Stimulated activated CD4-positive, alpha-beta T cell treated with anti-CD3 and anti-CD28 coated beads, TNF-alpha, amount 100 ng/mL, for 48 hours (primary cell): ENCODE data around the gene GDF7.
"Not testable (repeated sequence)": the region's sequence is repeated elsewhere in the genome, so short reads cannot be mapped to it uniquely, and the experiment has no call there.

Source experiments
- DNase-seq, 3 donors: peaks; one replicate each; pipeline ENCODE4 v3.0.0-alpha.2; 2020; ENCODE audit warnings: low read depth in 3 of 3

Gene GDF7

DNA sequence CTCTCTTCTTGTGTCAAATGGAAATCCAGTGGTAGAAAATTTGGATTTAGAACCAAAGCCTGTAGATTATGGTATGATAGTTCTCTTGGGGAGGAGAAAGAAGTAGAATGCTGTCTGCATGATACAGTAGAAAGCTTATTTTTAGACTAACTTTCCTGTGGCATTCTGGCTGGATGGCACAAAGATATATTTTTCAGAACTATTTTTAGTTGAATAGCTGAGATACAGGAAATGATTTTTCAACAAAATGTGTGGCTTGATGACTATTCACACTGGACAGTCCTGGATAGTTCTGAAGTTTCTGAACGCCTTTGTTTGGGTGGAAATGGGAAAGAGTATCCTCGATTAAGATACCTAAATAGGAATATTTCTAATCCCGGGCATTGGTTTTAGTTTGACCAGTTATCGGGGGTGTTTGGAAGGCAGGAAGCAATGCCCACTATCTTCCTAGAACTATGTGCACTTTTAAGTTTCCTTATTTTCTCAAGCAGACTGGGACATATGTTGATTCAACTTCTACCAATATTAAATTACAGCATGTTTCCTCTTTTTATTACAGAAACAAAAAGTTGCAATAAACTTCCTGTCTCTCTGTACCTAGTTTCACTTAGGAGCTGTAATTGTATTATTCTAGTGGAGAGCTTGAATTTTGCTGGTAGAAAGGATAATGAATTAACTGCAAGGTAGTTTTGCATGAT is 32.1 kb downstream of the GDF7 start:
- no peak for DNase-seq

GRCh38 chr2:20702563-20702962 is 35.6 kb downstream of the GDF7 start:
- DNase-seq = no peak

DNA sequence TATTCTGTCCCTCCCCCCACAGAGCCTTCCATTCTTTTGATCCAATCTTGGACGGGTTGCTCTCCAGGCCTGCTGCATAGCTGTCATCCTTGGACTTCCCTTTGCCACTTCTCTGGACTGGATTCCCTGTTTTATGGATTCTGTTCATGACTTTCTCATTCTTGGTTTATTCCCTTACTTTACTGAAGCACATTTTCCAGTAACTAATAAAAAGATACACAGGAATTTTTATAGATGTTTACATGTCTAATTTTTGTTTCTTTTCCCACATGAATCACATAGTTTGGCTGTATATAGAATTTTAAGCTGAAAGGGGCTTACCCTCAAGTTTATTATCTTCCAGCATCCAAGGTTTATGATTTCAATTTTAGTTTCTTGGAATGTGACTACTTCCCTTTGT is 37.9 kb downstream of the GDF7 start:
- DNase-seq = no peak

- DNase-seq = no peak
Observed at GRCh38 chr2:20706217-20706616, 39.3 kb downstream of the GDF7 start.

DNA sequence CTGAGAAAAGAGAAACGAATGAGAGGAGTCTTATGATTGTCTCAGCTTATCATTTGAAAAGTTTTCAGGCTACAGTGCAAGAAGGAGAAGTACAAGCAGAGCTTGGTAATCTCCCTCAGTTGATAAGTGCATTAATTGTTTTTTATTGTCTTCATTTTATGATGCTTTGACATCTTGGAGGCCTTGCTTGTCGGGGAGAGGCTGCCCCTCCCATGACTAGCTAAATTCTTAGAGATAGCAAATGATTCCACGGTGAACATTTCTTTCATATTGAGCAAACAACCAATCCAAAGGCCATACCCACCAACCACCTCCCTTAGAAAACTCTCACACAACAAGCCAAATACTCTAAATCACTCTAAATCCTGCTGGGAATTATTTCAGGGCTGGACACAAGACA is 39.8 kb downstream of the GDF7 start:
- DNase-seq = no peak

DNA sequence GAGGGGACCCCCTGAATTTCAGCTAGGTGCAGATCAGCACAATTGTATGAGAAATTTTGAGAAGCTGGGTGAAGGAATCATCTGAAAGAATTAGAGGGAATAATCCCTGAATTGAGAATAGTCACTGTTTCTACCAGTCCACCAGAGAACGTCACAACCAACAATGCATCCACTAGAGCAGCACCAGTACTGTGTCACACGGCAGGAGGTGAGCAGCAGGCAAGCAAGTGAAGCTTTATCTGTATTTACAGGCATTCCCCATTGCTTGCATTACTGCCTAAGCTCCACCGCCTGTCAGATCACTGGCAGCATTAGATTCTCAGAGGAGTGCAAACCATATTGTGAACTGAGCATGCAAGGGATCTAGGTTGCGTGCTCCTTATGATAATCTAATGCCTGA is 40.7 kb downstream of the GDF7 start:
- DNase-seq = no peak

DNA sequence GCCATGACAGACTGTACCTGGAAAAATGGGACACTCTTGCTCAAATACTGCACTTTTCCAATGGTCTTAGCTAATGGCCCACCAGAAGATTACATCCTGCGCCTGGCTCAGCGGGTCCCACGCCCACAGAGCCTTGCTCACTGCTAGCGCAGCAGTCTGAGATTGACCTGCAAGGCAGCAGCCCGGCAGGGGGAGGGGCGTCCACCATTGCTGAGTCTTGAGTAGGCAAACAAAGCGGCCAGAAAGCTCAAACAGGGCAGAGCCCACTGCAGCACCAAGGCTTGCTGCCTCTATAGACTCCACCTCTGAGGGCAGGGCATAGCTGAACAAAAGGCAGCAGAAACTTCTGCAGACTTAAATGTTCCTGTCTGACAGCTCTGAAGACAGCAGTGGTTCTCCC is 44.7 kb downstream of the GDF7 start:
- DNase-seq = not testable (repeated sequence)

DNA sequence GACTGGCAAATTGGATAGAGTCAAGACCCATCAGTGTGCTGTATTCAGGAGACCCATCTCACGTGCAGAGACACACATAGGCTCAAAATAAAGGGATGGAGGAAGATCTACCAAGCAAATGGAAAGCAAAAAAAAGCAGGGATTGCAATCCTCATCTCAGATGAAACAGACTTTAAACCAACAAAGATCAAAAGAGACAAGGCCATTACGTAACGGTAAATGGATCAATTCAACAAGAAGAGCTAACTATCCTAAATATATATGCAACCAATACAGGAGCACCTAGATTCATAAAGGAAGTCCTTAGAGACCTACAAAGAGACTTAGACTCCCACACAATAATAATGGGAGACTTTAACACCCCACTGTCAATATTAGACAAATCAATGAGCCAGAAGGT is 46.6 kb downstream of the GDF7 start:
- DNase-seq = not testable (repeated sequence)

GRCh38 chr2:20714412-20714811 is 47.5 kb downstream of the GDF7 start:
- DNase-seq = not testable (repeated sequence)

DNA sequence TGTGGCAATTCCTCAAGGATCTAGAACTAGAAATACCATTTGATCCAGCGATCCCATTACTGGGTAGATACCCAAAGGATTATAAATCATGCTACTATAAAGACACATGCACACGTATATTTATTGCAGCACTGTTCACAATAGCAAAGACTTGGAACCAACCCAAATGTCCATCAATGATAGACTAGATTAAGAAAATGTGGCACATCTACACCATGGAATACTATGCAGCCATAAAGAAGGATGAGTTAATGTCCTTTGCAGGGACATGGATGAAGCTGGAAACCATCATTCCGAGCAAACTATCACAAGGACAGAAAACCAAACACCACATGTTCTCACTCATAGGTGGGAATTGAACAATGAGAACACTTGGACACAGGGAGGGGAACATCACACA is 49.2 kb downstream of the GDF7 start:
- DNase-seq = not testable (repeated sequence)

DNA sequence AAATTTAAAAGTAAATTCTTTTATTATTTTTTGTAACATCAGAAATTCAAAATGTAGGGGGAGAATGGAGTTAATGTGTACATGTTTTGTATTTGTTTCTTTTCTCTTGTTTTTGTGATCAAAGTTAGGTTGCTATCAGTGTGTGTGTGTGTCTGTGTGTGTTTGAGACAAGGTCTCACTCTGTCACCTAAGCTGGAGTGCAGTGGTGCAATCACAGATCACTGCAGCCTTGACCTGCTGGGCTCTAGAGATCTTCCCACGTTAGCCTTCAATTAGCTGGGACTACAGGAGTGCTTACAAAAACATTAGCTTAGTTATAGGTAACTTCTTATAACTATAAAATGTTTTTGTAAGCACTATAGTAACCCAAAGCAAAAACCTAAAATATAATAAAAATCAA is 50.7 kb downstream of the GDF7 start:
- DNase-seq = no peak

DNA sequence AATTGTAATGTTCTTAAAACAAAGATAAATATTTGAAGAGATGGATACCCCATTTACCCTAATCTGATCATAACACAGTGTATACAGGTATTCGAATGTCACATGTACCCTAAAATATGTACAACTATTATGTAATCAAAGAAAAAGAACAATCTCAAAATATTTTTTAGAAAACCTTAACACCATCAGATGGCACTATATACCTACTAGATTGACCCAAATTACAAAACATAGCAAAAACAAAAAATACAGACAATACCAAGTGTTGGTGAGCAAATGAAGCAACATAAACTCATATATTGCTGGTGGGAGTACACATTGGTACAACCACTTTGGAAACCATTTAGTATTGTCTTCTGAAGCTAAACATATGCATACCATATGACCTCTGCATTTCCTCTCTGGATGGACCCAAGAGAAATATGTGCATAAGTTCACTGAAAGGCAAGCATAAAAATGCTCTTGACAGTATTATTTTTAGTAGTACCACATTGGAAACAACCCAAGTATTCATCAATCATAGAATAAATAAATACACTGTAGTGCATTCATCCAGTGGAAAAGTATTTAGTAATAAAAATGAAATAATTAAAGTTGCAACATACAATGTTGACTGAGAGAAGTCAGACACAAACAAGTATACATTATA is 55.8 kb downstream of the GDF7 start:
- no peak for DNase-seq

DNA sequence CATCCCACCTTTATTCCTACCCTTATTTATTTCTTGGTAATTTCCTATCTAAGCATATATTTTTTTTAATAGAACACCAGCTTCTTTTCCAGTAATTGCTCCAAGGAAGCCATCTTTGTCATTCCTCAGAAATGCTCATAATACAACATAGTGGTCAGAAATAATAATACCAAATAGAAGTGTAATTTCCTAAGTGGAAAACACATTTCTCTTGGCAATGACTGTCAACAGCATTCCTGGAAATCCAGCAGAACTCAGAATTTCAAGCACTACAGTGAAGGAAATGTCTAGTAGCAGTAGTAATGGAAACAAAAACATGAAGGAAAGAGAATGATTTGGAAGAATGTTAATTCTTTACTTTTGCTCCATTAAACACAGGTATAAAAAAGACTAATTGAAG is 56.6 kb downstream of the GDF7 start:
- no peak for DNase-seq

- DNase-seq = no peak
Observed at GRCh38 chr2:20724500-20725053, 57.6 kb downstream of the GDF7 start.

DNA sequence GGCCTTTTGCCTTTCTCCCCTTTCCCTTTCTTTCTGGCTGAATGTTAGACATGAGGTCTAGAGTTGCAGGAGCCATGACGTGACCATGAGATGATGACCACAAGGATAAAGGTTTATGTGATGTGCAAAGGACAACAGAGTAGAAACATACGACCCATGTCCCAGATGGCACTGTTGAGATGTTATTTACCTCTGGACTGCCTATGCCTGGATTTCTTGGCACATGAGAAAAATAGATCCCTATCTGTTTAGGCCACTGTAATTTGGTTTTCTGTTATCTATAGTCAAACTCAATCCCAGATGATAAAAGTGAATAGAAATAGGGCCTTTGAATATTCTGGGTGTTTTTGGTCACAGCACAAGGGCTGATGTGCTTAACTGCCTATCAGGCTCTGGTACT is 58.8 kb downstream of the GDF7 start:
- DNase-seq = no peak

- DNase-seq = no peak
Observed at GRCh38 chr2:20726913-20727312, 60.0 kb downstream of the GDF7 start.

DNA sequence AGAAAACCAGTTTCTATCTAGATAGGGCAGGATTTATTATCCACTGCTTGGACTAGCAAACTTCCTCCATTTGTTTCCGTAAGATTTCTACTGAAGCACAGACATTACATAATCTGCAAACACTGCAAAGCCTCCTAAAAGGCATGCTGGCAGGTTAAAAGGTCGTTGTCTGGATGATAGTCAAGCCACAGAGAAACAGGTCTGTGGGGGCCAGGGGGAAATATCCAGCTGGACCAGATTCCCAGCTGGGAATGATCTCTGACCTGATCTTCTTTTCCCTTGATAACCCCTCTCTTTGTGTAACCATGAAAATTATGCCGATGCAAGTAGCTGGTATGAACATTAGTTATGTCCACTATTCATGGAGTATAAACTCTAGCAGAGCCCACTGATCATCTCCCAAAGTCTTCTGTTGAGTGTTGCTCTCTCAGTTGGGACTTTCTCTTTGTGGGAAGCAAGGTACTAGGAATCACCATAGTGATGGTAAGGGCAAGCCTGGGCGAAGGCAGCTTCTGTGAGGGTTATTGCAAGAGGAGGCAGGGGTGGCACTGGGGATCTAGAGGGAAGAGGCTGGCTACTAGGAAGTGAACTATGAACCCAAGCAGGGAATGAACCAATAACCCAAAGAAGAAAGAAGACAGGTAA is 61.3 kb downstream of the GDF7 start:
- DNase-seq = no peak
